Fibroblast of lung (primary cell): ENCODE measurements around the gene ARHGEF6. TPM values are rescaled to one million over a fixed set of nuclear protein-coding genes. Genes with fewer than 3 reads are reported as not detected.

ENCODE experiments used
- DNase-seq, 2 donors: peaks; one replicate each; pipeline versions ENCODE4 v3.0.0 to v3.0.0-alpha.2; 2010; ENCODE audit warnings: low read depth in 2 of 2
- H2AFZ ChIP-seq: 2 replicates; pipeline ENCODE4 v1.5.1; 2012; ENCODE audit warnings: low read length, control low read depth, inconsistent platforms
- H3K27ac ChIP-seq: 2 replicates; pipeline ENCODE4 v1.5.1; 2011; ENCODE audit warnings: low read length, control low read depth; ENCODE audit not compliant: insufficient read depth
- H3K27me3 ChIP-seq: 2 replicates; pipeline ENCODE4 v1.5.1; 2011; ENCODE audit warnings: mild to moderate bottlenecking, low read length; ENCODE audit not compliant: control insufficient read depth, insufficient read depth
- H3K36me3 ChIP-seq: 2 replicates; pipeline ENCODE4 v1.5.1; 2011; ENCODE audit warnings: low read length; ENCODE audit not compliant: control insufficient read depth, insufficient read depth
- H3K4me1 ChIP-seq: 2 replicates; pipeline ENCODE4 v1.5.1; 2011; ENCODE audit warnings: low read length; ENCODE audit not compliant: control insufficient read depth, insufficient read depth; ENCODE audit errors: extremely low read depth
- H3K4me2 ChIP-seq: 2 replicates; pipeline ENCODE4 v1.5.1; 2011; ENCODE audit warnings: low read length, control low read depth; ENCODE audit not compliant: insufficient read depth; ENCODE audit errors: extremely low read depth
- H3K4me3 ChIP-seq, 4 experiments: fragments of 200-600 bp in 1 of 4; sonication (generic) in 1 of 4; replicated peaks in 1 of 4; 2 replicates each; pipeline ENCODE4 v1.5.1; 2011 to 2016; ENCODE audit warnings: low read length in 4 of 4, low read depth in 3 of 4, mild to moderate bottlenecking in 3 of 4, control low read depth in 2 of 4, inconsistent platforms in 1 of 4, mixed read lengths in 1 of 4; ENCODE audit not compliant: insufficient read depth in 1 of 4; ENCODE audit errors: control extremely low read depth in 1 of 4
- H3K79me2 ChIP-seq: 2 replicates; pipeline ENCODE4 v1.5.1; 2012; ENCODE audit warnings: mild to moderate bottlenecking, low read length, inconsistent platforms; ENCODE audit not compliant: control insufficient read depth, insufficient read depth
- H3K9ac ChIP-seq: 2 replicates; pipeline ENCODE4 v1.5.1; 2011; ENCODE audit warnings: mild to moderate bottlenecking, low read length, control low read depth; ENCODE audit not compliant: insufficient read depth
- H3K9me3 ChIP-seq: 2 replicates; pipeline ENCODE4 v1.5.1; 2012; ENCODE audit warnings: low read depth, low read length; ENCODE audit not compliant: control insufficient read depth, insufficient read depth
- H4K20me1 ChIP-seq: 2 replicates; pipeline ENCODE4 v1.5.1; 2011; ENCODE audit warnings: low read length; ENCODE audit not compliant: control insufficient read depth, insufficient read depth; ENCODE audit errors: extremely low read depth
- EZH2 ChIP-seq: IDR thresholded peaks from 2 replicates; pipeline ENCODE4 v1.5.1; 2012; ENCODE audit warnings: low read length, control low read depth, mild to moderate bottlenecking; ENCODE audit errors: missing control alignments
- polyA plus RNA-seq, 2 donors: library from polyadenylated mRNA; depleted of rRNA in 1 of 2; stranded (reverse) in 1 of 2; unstranded in 1 of 2; fragments of >200 nt; gene quantifications; 2 replicates each; pipeline ENCODE4 v1.2.1, GENCODE V29; 2011 to 2012; ENCODE audit warnings: missing spikeins in 1 of 2
- total RNA-seq: library from RNA; depleted of rRNA; stranded (reverse); fragments of >200 nt; gene quantifications from 2 replicates; pipeline ENCODE4 v1.2.1, GENCODE V29; 2014
- TF ChIP-seq, protein P1 (sequence below), 2 donors: IDR thresholded peaks in 1 of 2; conservative IDR thresholded peaks in 1 of 2; 1 replicate in 1 of 2; 2 replicates in 1 of 2; pipeline ENCODE4 v1.5.1; 2011 to 2012; ENCODE audit warnings: low read length in 2 of 2, control low read depth in 1 of 2, inconsistent platforms in 1 of 2, low read depth in 1 of 2, mild to moderate bottlenecking in 1 of 2

ARHGEF6 gene
- total and polyA plus RNA-seq, 2 donors (not counting 1 experiment from before 2014, with no cell fraction given), result 30.1 to 32.5 TPM

DNA sequence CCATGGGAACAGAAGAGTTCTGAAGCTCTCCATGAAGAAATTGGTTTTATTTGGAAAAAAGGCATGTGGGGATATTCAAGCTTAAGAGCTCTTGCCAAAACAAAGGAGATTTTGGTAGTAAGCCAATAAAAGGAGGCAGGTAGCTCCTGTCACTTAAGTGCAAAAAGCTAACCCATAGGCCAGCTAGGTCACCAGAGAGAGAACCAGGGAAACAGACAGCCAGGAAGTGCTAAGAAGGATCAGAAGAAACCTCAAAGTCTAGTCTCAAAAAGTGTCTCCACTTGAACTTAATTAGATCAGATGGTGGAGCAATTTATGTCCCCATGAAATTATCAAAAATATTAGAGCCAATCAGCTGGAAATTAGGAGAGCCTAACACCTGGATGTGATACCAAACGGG lies 83.6 kb downstream of the ARHGEF6 start:
- Histone ChIP-seq H3K36me3 (no peaks in the 10 kb centered on the region), H3K27me3 (no peaks in the 10 kb centered on the region), H3K79me2 (no peaks in the 10 kb centered on the region), H3K4me3 (no peak overlapping the region), H2AFZ (no peak overlapping the region), H3K4me2 (no peak overlapping the region), H3K9me3 (no peaks in the 10 kb centered on the region), H3K4me1 (no peaks in the 10 kb centered on the region), H4K20me1 (no peaks in the 10 kb centered on the region), H3K27ac (no peak overlapping the region), H3K9ac (no peak overlapping the region)
- no peak for TF ChIP-seq EZH2
- TF ChIP-seq, protein P1, sequence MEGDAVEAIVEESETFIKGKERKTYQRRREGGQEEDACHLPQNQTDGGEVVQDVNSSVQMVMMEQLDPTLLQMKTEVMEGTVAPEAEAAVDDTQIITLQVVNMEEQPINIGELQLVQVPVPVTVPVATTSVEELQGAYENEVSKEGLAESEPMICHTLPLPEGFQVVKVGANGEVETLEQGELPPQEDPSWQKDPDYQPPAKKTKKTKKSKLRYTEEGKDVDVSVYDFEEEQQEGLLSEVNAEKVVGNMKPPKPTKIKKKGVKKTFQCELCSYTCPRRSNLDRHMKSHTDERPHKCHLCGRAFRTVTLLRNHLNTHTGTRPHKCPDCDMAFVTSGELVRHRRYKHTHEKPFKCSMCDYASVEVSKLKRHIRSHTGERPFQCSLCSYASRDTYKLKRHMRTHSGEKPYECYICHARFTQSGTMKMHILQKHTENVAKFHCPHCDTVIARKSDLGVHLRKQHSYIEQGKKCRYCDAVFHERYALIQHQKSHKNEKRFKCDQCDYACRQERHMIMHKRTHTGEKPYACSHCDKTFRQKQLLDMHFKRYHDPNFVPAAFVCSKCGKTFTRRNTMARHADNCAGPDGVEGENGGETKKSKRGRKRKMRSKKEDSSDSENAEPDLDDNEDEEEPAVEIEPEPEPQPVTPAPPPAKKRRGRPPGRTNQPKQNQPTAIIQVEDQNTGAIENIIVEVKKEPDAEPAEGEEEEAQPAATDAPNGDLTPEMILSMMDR (conservative IDR thresholded peaks at IDR 0.05 in 1 of 2, IDR thresholded peaks at IDR 0.05 in 1 of 2; ENCODE audit: low read depth in 1 of 2, low read length in 2 of 2), result no peak
- DNase-seq, result no peak

DNA sequence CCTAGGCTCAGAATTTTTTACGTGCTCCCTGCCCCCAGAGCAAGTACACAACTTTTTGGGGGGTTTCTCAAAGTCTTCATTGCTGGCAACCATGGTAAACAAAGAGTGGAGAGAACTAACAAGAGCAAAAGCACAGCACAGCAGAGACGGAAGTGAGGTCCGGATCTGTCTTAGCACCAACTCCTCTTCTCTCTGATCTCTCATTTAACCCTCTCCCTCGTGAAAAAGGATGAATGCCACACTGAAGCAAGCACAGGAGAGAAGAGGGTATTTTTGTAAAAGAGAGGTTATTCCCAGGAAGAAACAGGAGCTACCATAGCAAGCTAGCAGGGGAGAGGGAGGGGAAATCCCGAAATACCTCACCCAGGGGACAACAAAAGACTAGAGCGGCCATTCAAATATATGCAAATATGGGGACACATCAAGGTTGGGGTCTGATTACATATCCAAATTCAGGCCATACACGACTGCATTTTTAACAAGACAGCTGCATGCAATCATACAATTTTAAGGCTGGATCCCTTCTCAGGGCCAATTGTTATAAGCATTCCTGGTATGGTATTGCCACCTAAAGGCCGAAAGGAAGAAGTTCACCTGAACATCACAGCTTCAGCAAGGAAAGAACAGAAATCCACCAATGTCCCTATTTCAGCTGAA lies 86.2 kb downstream of the ARHGEF6 start:
- TF ChIP-seq, protein P1 (conservative IDR thresholded peaks at IDR 0.05 in 1 of 2, IDR thresholded peaks at IDR 0.05 in 1 of 2; ENCODE audit: low read depth in 1 of 2, low read length in 2 of 2), result peak; percentile 60 to 62
- no peak for TF ChIP-seq EZH2
- H3K4me1 ChIP-seq, result no peaks in the 10 kb centered on the region
- no peaks in the 10 kb centered on the region for H3K27me3 ChIP-seq
- H4K20me1 ChIP-seq, result no peaks in the 10 kb centered on the region
- H3K79me2 ChIP-seq, result no peaks in the 10 kb centered on the region
- H3K9me3 ChIP-seq, result no peaks in the 10 kb centered on the region
- peak; percentile 42 to 65 for DNase-seq
- no peak overlapping the region for H3K27ac ChIP-seq
- no peak overlapping the region for H3K4me3 ChIP-seq
- no peak overlapping the region for H3K9ac ChIP-seq
- H2AFZ ChIP-seq, result no peak overlapping the region
- H3K4me2 ChIP-seq, result no peak overlapping the region
- no peaks in the 10 kb centered on the region for H3K36me3 ChIP-seq

DNA sequence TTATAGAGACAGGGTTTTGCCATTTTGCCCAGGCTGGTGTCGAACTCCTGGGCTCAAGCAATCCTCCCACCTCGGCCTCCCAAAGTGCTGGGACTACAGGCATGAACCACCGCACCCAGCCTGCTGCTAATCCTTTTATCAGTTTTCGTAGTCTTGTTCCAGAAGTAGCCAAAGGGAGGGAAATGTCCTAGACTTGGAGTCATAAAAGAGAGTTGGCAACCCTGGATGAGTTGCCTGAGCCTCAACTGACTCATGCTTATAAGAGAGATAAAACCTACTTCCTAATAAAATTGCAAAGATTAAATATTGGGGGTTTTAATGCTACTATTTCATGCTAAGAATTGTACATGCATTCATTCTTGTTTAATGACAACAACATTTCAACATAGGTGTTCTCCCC lies 88.5 kb downstream of the ARHGEF6 start:
- no peaks in the 10 kb centered on the region for H3K79me2 ChIP-seq
- no peaks in the 10 kb centered on the region for H3K4me1 ChIP-seq
- no peaks in the 10 kb centered on the region for H4K20me1 ChIP-seq
- H3K9ac ChIP-seq, result no peak overlapping the region
- H3K27ac ChIP-seq, result no peak overlapping the region
- no peak overlapping the region for H3K4me3 ChIP-seq
- no peaks in the 10 kb centered on the region for H3K27me3 ChIP-seq
- TF ChIP-seq EZH2, result no peak
- TF ChIP-seq, protein P1 (conservative IDR thresholded peaks at IDR 0.05 in 1 of 2, IDR thresholded peaks at IDR 0.05 in 1 of 2; ENCODE audit: low read depth in 1 of 2, low read length in 2 of 2), result no peak
- H3K9me3 ChIP-seq, result no peaks in the 10 kb centered on the region
- H2AFZ ChIP-seq, result no peak overlapping the region
- DNase-seq, result peak in 1 of 2 donors; percentile 21
- H3K36me3 ChIP-seq, result no peaks in the 10 kb centered on the region
- H3K4me2 ChIP-seq, result no peak overlapping the region
